ENCODE measurements around the gene EFNA5. TPM values are rescaled to one million over a fixed set of nuclear protein-coding genes. Genes with fewer than 3 reads are reported as not detected.

The EFNA5 gene
- total and polyA plus RNA-seq, 2 of the 13 experiments (the other 11 are each of a cell fraction or from before 2014, with no cell fraction given) = not detected

DNA sequence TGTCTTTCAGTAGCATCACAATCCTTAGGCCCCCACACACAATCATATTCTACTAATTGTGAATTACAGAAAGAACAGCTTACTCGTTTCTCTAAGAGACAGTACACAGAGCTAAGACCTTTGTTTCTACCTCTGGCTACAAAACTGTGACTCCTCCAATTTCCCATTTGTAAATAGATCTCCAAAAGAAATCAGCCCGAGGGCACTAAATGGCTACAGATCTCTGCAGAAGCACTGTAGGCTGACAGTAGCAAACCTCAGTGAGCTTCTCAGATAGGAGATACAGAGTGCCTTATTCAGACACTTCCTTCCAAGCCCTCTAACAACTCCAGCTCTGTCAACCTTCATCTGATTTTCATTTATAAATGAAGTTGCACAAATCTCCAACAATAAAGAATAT lies 51.0 kb downstream of the EFNA5 start:
- no peak overlapping the region for H3K4me3 ChIP-seq (replicated peaks in 1 of 3; ENCODE audit: insufficient read depth in 1 of 3, low read depth in 2 of 3, low read length in 3 of 3)
- H3K27ac ChIP-seq (ENCODE audit: extremely low read length, insufficient read depth, low read length) = no peak overlapping the region
- H3K27me3 ChIP-seq (ENCODE audit: control insufficient read depth in 1 of 2, insufficient read depth in 2 of 2, low read length in 2 of 2) = no peaks in the 10 kb centered on the region
- H3K9ac ChIP-seq (ENCODE audit: insufficient read depth, low read depth, low read length) = no peak overlapping the region
- H3K36me3 ChIP-seq (replicated peaks in 1 of 2; ENCODE audit: control insufficient read depth in 1 of 2, insufficient read depth in 2 of 2, low read length in 2 of 2) = no peaks in the 10 kb centered on the region
- ATAC-seq (no peak), FAIRE-seq (no peak), DNase-seq (ENCODE audit: low spot score) (no peak)
- H3K79me2 ChIP-seq (ENCODE audit: insufficient read depth, low read length) = no peaks in the 10 kb centered on the region
- H3K9me3 ChIP-seq (ENCODE audit: low read length) = no peaks in the 10 kb centered on the region
- 0% methylated on average over 2 of the region's 2 CpGs for WGBS (ENCODE audit: low lambda C conversion rate)
- intact Hi-C loops (cut with micrococcal nuclease; ENCODE audit: unreplicated experiment) = no loop called here
- no peak overlapping the region for H2AFZ ChIP-seq (ENCODE audit: low read length)
- H4K20me1 ChIP-seq (ENCODE audit: insufficient read depth, low read length) = no peaks in the 10 kb centered on the region
- ChIA-PET CTCF (ENCODE audit: low intra/inter-chr PET ratio, low total read pairs) (no interaction called here), POLR2A (no interaction called here)
- no peak for TF ChIP-seq ZNF10 (CRISPR knock-in tag; IDR thresholded peaks at IDR 0.05; ENCODE audit: borderline replicate concordance, low read depth)
- no peak for TF ChIP-seq ZNF598 (CRISPR knock-in tag; IDR thresholded peaks at IDR 0.05; ENCODE audit: borderline replicate concordance)
- TF ChIP-seq, protein P1, sequence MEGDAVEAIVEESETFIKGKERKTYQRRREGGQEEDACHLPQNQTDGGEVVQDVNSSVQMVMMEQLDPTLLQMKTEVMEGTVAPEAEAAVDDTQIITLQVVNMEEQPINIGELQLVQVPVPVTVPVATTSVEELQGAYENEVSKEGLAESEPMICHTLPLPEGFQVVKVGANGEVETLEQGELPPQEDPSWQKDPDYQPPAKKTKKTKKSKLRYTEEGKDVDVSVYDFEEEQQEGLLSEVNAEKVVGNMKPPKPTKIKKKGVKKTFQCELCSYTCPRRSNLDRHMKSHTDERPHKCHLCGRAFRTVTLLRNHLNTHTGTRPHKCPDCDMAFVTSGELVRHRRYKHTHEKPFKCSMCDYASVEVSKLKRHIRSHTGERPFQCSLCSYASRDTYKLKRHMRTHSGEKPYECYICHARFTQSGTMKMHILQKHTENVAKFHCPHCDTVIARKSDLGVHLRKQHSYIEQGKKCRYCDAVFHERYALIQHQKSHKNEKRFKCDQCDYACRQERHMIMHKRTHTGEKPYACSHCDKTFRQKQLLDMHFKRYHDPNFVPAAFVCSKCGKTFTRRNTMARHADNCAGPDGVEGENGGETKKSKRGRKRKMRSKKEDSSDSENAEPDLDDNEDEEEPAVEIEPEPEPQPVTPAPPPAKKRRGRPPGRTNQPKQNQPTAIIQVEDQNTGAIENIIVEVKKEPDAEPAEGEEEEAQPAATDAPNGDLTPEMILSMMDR (CRISPR knock-in tag; IDR thresholded peaks at IDR 0.05) = no peak
- TF ChIP-seq, protein P2, sequence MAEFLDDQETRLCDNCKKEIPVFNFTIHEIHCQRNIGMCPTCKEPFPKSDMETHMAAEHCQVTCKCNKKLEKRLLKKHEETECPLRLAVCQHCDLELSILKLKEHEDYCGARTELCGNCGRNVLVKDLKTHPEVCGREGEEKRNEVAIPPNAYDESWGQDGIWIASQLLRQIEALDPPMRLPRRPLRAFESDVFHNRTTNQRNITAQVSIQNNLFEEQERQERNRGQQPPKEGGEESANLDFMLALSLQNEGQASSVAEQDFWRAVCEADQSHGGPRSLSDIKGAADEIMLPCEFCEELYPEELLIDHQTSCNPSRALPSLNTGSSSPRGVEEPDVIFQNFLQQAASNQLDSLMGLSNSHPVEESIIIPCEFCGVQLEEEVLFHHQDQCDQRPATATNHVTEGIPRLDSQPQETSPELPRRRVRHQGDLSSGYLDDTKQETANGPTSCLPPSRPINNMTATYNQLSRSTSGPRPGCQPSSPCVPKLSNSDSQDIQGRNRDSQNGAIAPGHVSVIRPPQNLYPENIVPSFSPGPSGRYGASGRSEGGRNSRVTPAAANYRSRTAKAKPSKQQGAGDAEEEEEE (CRISPR knock-in tag; IDR thresholded peaks at IDR 0.05; ENCODE audit: borderline replicate concordance) = no peak
- TF ChIP-seq, protein P3, sequence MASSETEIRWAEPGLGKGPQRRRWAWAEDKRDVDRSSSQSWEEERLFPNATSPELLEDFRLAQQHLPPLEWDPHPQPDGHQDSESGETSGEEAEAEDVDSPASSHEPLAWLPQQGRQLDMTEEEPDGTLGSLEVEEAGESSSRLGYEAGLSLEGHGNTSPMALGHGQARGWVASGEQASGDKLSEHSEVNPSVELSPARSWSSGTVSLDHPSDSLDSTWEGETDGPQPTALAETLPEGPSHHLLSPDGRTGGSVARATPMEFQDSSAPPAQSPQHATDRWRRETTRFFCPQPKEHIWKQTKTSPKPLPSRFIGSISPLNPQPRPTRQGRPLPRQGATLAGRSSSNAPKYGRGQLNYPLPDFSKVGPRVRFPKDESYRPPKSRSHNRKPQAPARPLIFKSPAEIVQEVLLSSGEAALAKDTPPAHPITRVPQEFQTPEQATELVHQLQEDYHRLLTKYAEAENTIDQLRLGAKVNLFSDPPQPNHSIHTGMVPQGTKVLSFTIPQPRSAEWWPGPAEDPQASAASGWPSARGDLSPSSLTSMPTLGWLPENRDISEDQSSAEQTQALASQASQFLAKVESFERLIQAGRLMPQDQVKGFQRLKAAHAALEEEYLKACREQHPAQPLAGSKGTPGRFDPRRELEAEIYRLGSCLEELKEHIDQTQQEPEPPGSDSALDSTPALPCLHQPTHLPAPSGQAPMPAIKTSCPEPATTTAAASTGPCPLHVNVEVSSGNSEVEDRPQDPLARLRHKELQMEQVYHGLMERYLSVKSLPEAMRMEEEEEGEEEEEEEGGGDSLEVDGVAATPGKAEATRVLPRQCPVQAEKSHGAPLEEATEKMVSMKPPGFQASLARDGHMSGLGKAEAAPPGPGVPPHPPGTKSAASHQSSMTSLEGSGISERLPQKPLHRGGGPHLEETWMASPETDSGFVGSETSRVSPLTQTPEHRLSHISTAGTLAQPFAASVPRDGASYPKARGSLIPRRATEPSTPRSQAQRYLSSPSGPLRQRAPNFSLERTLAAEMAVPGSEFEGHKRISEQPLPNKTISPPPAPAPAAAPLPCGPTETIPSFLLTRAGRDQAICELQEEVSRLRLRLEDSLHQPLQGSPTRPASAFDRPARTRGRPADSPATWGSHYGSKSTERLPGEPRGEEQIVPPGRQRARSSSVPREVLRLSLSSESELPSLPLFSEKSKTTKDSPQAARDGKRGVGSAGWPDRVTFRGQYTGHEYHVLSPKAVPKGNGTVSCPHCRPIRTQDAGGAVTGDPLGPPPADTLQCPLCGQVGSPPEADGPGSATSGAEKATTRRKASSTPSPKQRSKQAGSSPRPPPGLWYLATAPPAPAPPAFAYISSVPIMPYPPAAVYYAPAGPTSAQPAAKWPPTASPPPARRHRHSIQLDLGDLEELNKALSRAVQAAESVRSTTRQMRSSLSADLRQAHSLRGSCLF (CRISPR knock-in tag; IDR thresholded peaks at IDR 0.05; ENCODE audit: borderline replicate concordance) = no peak
- TF ChIP-seq PCBP1 (IDR thresholded peaks at IDR 0.05; ENCODE audit: borderline replicate concordance, low read depth, low read length) = no peak
- no peak for TF ChIP-seq ZFP90 (CRISPR knock-in tag; IDR thresholded peaks at IDR 0.05; ENCODE audit: borderline replicate concordance)
- no peak for TF ChIP-seq KAT2B (IDR thresholded peaks at IDR 0.05; ENCODE audit: borderline replicate concordance, low read depth, low read length)
- H3K4me1 ChIP-seq (ENCODE audit: insufficient read depth, low read length) = no peaks in the 10 kb centered on the region
- in situ Hi-C loops (cut with HindIII; ENCODE audit: extremely low pct_ligation_motif_present, low pct_unique_long_range_greater_than_20kb) = no loop called here
- no TSS peak for BruUV-seq (replicated peaks)
- no peak overlapping the region for H3K4me2 ChIP-seq (ENCODE audit: low read depth, low read length)

Measured in HepG2 (cell line).